ENCODE measurements around the gene BST1. TPM values are rescaled to one million over a fixed set of nuclear protein-coding genes. Genes with fewer than 3 reads are reported as not detected.
A peak's percentile ranks its signal among the peaks of the same experiment; 100 is the strongest.
"Not testable (repeated sequence)": the region's sequence is repeated elsewhere in the genome, so short reads cannot be mapped to it uniquely, and the experiment has no call there.

BST1 gene
- total and polyA plus RNA-seq, 2 donors (not counting 3 experiments of a cell fraction or from before 2014, with no cell fraction given), result 10.7 to 14.0 TPM

- Histone ChIP-seq H3K4me1 (ENCODE audit: control insufficient read depth, extremely low read depth, insufficient read depth, low read length) (no peaks in the 10 kb centered on the region), H3K9me1 (replicated peaks; ENCODE audit: control insufficient read depth, extremely low read depth, insufficient read depth, low read length) (no peaks in the 10 kb centered on the region), H4K20me1 (replicated peaks; ENCODE audit: control insufficient read depth, extremely low read depth, insufficient read depth, low read length) (no peaks in the 10 kb centered on the region), H3K36me3 (ENCODE audit: control insufficient read depth in 2 of 2, extremely low read depth in 1 of 2, insufficient read depth in 2 of 2, low read length in 2 of 2) (no peaks in the 10 kb centered on the region), H3K27ac (ENCODE audit: insufficient read depth, low read depth, low read length) (no peak overlapping the region), H3K9ac (replicated peaks; ENCODE audit: extremely low read depth, insufficient read depth, low read length) (no peak overlapping the region), H3K79me2 (ENCODE audit: control insufficient read depth, insufficient read depth, low read length) (no peaks in the 10 kb centered on the region), H3K4me3 (replicated peaks in 1 of 3; ENCODE audit: insufficient read depth in 1 of 3, low read depth in 1 of 3, low read length in 3 of 3) (no peak overlapping the region), H2AFZ (ENCODE audit: low read depth, low read length) (no peak overlapping the region), H3K27me3 (ENCODE audit: control insufficient read depth in 2 of 2, insufficient read depth in 2 of 2, low read length in 2 of 2) (no peaks in the 10 kb centered on the region), H3K4me2 (ENCODE audit: insufficient read depth, low read length) (no peak overlapping the region), H3K9me3 (replicated peaks; ENCODE audit: control insufficient read depth, insufficient read depth, low read length) (no peaks in the 10 kb centered on the region)
- FAIRE-seq, result peak; percentile 84
- ChIA-PET CTCF (interaction anchor here (1.3 to 3.0 kb wide), 3 partner anchors 15 to 226 kb away, joined by 3 to 18 read pairs (median 4); no protein-coding TSS in a partner anchor), POLR2A (no interaction called here)
- DNase-seq (ENCODE audit: low read depth, low spot score), result peak; percentile 41
- TF ChIP-seq CTCF (IDR thresholded peaks at IDR 0.05; ENCODE audit: extremely low read depth in 1 of 2, insufficient read depth in 1 of 2, low read depth in 1 of 2, low read length in 2 of 2), result peak; percentile 61 to 65
- no peak for TF ChIP-seq MAX (IDR thresholded peaks at IDR 0.05; ENCODE audit: insufficient read depth, insufficient read length)
- no TSS peak for BruUV-seq (replicated peaks)
- intact Hi-C loops (cut with micrococcal nuclease) (loop anchor here (1.0 to 2.0 kb wide), 5 partner anchors 75 to 271 kb away; no protein-coding TSS in a partner anchor), dilution Hi-C loops (cut with MboI; ENCODE audit: extremely low pct_ligation_motif_present, low sequenced_read_pairs) (no loop called here)
Measured at GRCh38 chr4:15729910-15730533, 27.2 kb downstream of the BST1 start.

- POLR2A ChIA-PET; FAIRE-seq; BruUV-seq (replicated peaks); H3K9ac ChIP-seq (replicated peaks; ENCODE audit: extremely low read depth, insufficient read depth, low read length); DNase-seq (ENCODE audit: low read depth, low spot score); H3K27ac ChIP-seq (ENCODE audit: insufficient read depth, low read depth, low read length); H2AFZ ChIP-seq (ENCODE audit: low read depth, low read length); intact Hi-C loops (cut with micrococcal nuclease); H3K4me3 ChIP-seq (replicated peaks in 1 of 3; ENCODE audit: insufficient read depth in 1 of 3, low read depth in 1 of 3, low read length in 3 of 3); dilution Hi-C loops (cut with MboI; ENCODE audit: extremely low pct_ligation_motif_present, low sequenced_read_pairs); H3K36me3 ChIP-seq (ENCODE audit: control insufficient read depth in 2 of 2, extremely low read depth in 1 of 2, insufficient read depth in 2 of 2, low read length in 2 of 2); H3K79me2 ChIP-seq (ENCODE audit: control insufficient read depth, insufficient read depth, low read length); H3K9me1 ChIP-seq (replicated peaks; ENCODE audit: control insufficient read depth, extremely low read depth, insufficient read depth, low read length); H3K4me2 ChIP-seq (ENCODE audit: insufficient read depth, low read length); H4K20me1 ChIP-seq (replicated peaks; ENCODE audit: control insufficient read depth, extremely low read depth, insufficient read depth, low read length); H3K27me3 ChIP-seq (ENCODE audit: control insufficient read depth in 2 of 2, insufficient read depth in 2 of 2, low read length in 2 of 2); H3K4me1 ChIP-seq (ENCODE audit: control insufficient read depth, extremely low read depth, insufficient read depth, low read length); H3K9me3 ChIP-seq (replicated peaks; ENCODE audit: control insufficient read depth, insufficient read depth, low read length): not testable (repeated sequence)
- CTCF ChIA-PET, result interaction anchor here (3.0 kb wide), 1 partner anchor 223 kb away, joined by 18 read pairs; no protein-coding TSS in a partner anchor
Measured at GRCh38 chr4:15733061-15733460, 30.2 kb downstream of the BST1 start.
